Activated naive CD4-positive, alpha-beta T cell treated with anti-CD3 and anti-CD28 coated beads, Interleukin-2, amount 50 U/mL, for 16 hours (primary cell): Measurements from ENCODE around the gene GUCA2A.

ENCODE experiments used
- DNase-seq: peaks from one replicate; pipeline ENCODE4 v3.0.0-alpha.2; 2020

The GUCA2A gene

DNA sequence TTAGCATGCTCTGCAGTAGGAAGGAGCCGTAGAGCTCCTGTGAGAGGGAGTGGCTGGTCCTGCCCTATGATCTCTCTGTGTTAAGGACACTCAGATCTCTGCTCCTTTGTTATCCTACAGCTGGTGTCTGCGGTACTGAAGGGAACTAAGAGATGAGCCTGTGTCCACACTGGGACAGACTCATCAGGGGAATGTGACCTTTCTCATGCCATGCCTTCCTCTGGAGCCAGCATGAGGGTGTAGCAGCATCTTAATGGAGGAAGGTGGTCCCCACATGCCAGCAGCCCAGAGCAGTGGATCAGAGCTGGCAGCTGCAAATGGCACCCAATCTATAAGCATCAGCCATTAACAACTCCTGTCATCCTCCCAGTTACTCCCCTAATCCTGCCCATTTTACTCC is 36.0 kb downstream of the GUCA2A start:
- no peak for DNase-seq

DNA sequence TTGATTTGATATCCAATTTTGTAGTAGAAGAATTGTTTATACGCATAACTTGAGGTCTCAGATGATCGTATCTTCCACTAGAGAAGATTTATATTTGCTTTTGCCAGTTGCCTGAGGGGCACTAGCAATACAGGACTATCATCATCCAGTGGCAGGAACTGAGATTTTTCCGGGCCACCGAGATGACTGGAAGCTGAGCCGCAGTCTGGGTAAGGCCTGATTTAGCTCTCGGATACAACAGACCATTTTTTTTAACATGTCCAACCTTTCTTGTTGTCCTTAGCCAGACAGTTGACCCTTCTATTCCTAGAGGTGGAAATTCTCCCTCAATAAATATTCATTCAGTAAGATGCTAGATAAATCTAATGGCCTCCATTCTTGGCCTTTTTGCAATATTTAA is 36.8 kb downstream of the GUCA2A start:
- no peak for DNase-seq

GRCh38 chr1:42125552-42125951 is 39.0 kb downstream of the GUCA2A start:
- DNase-seq, result no peak

- no peak for DNase-seq
These were observed 42.1 kb downstream of the GUCA2A start for GRCh38 chr1:42122408-42122807.

DNA sequence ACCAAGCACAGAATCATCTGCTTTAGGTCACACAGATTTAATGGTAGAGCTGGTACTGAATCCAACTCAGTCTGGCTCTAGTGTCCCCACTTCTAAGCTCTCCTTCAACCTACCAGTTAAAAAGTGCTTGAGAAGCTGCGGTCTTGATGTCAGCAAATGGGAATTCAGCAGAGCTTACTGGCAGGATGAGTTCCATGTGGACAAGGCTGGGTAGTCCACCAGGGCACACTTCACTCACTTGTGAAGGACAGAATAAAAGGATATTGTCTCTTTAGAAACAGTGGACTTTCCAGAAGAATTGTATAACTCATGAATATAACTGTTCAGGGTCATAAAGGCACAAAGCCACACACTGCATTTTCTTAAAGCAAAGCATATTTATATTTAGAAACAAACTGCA is 46.4 kb downstream of the GUCA2A start:
- DNase-seq, result no peak

DNA sequence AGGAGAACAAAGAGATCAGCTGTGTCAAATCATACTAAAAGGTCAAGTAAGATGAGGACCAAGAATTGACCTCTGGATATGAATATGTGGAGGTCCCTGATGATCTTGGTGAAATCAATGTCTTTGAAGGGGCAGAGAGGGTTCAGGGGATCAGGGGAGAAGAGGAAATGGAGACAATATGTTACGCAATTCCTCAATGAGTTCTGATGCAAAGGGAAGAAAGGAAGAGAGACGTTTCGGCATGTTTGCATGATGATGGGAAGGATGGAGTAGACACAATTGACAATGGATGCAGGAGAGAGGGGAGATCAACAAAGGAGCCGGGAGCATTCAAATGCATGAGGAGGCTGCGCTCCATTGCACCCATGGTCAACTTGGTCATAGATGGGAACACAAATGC is 47.3 kb downstream of the GUCA2A start:
- DNase-seq, result no peak

DNA sequence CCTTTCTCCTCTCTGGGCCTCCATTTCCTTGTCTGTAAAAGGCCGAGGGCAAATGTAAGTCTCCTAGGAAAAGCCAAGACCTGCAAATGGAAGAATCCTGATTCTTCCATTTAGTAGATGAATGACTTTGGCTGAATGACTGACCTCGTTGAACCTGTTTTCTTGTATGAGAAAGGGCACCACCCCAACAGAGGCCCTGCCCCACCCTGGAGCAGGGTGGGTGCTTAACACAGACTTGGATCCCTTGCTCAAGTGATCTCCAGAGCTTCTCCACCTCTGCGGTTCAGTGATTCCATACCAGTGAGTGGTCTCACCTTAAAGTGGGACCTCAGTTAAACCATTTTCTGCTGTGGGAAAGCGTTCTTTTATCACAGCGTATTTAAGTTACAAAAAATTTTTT is 50.3 kb downstream of the GUCA2A start:
- DNase-seq, result no peak
